ENCODE results near the gene SPIRE2.
"Not testable (repeated sequence)": the region's sequence is repeated elsewhere in the genome, so short reads cannot be mapped to it uniquely, and the experiment has no call there.

SPIRE2 gene

DNA sequence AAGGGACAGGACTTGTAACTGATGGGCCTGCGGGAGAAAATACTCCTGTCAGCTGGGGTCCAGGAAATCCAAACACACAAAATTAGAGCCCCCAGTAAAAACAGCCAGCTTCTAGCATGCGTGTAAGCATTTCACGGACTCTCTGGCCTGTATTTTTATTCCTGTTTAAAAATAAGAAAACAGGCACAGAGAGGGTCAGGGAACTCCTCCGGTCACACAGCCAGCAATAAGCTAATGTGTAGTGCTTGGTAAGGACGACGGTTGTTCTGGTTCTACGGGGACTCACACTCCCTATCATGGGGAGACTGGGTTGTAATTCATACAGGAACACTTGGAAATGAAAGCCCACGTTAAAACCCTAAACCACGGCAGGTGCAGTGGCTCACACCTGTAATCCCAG, 43.6 kb downstream of the SPIRE2 start:
- DNase-seq: no peak

DNA sequence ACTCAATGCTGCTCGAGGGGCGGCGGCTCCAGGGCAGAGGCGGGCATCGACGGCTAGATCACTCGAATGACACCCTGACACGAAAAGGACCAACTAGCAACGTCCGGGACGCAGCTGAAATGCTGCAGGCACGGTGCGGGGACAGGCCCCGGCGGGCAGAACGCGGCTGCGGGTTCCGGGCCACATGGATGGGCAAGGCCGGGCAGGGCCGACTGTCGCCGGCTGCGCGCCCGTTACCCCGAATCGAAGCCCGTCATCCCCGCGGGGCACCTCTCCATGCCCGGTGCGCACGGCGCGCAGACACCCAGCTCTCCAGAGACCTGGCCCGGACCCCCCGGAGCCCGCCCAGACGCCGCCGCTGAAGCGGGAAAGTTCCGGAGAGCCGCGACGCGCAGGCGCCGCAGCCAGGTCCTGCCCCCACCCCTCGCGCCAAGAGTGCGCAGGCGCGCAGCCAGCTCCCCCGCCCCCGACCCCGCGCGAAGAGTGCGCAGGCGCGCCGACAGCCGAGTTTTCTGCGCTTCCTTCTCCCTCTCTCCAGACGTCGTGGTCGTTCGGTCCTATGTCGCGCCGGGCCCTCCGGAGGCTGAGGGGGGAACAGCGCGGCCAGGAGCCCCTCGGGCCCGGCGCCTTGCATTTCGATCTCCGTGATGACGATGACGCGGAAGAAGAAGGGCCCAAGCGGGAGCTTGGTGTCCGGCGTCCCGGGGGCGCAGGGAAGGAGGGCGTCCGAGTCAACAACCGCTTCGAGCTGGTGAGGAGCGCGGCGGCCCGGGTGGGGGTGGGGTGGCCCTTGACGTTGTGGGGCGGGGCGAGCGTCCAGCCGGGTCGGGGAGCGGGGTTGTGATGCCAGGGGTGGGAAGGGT, 45.1 kb downstream of the SPIRE2 start, which contains the start of gene TCF25:
Gene TCF25, plus strand, starts transcription at position 484 of the 863 bp plus-strand sequence. Its CDS starts 76 bp downstream, at position 560.
- DNase-seq: peak; percentile 86

DNA sequence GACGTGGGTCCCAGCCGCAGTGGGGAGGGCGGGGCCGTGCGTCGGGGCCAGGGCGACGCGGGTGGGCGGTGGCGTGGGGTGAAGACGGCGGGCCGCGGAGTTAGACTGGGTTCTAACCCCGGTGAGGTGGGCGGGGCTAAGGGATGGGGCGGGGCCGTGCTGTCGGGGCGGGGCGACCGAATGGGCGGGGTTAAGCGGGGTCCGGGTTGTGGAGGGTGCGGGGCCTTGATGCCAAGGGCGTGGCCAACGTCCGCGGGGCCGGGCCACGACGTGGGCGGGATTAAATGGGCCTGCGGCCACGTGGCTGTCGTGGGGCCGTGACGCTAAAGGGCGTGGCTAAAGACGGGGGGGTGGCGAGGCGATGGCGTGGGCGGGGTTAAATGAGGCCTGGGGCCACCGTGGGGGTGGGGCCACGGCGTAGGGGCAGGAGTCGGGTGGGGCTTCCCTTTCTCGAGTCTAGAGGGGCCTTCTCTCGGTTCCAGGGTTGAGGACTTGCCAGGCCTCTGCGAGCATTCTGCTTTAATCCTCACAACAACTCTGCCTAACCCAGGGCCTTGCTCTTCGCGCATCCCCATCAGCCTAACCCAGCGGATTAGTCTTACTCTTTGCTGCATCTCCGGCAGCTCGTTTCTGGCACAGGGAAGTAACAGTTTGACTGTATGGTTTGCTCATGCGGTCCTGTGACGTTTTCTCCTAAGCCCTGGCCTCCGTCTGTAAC, 45.9 kb downstream of the SPIRE2 start:
- DNase-seq: peak; percentile 96

GRCh38 chr16:89879123-89879522, 50.8 kb downstream of the SPIRE2 start:
- DNase-seq: not testable (repeated sequence)

DNA sequence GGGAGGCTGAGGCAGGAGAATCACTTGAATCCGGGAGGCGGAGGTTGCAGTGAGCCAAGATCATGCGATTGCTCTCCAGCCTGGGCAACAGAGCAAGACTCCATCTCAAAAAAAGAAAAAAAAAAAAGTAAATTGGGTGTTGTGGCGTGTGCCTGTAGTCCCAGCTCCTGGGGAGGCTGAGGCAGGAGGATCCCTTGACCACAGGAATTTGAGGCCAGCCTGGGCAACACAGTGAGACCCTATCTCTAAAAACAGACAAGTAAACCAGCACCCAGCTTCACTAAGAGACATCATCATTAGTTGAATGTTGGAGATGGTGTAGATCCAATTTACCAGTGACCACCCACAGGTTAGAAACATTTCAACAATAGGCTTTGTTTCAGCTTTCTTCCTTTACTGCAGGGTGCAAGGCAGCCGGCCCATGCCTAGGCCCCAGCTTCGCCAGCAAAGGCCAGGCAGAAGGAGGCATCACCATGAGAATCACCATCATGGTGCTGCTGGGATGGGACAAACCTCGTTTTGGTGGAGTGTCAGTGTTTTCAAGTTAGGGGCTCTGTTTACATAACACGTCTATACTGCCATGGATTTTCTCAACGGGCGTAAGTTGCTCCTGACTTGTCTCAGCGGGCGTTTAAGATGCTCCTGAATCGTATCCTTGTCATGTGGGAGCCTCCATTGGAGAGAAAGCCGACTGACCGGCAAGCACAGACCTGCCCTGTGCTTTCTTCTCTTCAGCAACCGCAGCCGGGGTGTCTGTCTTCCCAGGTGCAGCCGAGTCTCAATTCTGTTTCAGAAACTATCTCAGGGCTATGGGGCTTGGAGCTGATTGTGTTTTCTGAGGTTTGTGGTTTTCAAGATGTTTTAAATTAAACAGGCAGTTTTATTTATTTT, 52.4 kb downstream of the SPIRE2 start:
- DNase-seq: no peak

- DNase-seq: no peak
Measured at GRCh38 chr16:89881368-89881730, 53.1 kb downstream of the SPIRE2 start.

DNA sequence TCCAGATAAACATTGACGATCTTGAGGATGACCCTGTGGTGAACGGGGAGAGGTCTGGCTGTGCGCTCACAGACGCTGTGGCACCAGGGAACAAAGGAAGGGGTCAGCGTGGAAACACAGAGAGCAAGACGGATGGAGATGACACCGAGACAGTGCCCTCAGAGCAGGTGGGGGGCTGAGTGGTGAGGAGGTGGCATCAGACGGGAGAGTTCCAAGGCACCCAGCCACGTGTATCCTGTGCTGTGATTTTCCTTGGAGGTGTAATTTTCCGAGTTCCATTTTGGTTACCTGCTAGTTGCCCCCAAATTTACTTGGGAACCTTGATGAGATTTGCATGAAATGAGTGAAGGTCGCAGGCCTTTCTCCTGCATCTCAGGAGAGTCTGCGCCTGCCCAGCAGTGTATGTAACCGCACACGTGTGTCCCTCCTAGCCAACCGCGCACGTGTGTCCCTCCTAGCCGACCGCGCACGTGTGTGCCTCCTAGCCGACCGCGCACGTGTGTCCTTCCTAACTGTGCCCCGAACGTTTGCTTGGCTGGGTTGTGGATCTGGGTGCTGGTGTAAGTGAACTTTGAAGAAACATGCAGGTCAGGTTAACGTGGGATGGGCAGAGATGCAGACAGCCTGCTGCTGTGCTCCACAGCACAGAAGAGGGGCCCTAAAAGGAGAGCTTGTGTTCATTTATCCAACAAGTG, 55.2 kb downstream of the SPIRE2 start:
- DNase-seq: no peak

GRCh38 chr16:89884041-89884421, 55.8 kb downstream of the SPIRE2 start:
- no peak for DNase-seq

DNA sequence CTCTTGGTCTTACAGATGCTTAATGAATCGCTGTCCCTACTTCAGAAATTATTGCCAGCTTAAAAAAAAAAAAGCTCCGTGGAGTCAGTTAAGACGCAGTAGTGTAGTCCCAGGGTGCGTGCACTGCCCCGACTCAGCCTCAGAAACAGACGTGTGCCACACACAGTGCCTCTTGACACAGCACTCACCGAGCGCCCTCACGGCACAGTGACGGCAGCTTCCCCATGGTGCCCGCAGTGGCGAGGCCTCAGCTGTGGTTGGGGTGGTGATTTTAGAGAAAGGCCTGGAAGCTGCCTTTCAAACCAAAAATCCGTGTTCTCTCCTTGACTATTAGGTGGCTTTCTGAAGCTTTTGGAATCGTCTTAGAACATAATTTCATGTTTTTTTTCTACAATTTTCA, 59.0 kb downstream of the SPIRE2 start:
- DNase-seq: no peak

DNA sequence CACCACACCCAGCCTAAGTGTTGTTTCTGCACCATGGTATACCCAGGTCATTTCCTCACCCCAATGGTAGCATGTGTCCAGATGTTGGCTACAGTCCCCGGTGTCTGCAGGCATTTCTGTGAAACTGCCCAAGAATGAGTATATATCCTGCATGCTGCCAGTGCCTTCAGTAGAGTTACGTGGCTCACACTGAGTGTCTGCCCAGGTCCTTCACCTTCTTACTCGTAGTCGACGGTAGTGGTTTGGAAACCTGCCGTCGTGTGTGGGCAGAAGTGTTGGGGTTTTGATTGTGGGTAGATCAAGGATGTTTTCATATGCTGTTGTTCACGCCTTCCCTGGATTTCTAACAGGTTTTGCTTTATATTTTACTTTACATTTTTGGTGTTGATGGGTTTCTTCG, 61.9 kb downstream of the SPIRE2 start:
- DNase-seq: no peak

DNA sequence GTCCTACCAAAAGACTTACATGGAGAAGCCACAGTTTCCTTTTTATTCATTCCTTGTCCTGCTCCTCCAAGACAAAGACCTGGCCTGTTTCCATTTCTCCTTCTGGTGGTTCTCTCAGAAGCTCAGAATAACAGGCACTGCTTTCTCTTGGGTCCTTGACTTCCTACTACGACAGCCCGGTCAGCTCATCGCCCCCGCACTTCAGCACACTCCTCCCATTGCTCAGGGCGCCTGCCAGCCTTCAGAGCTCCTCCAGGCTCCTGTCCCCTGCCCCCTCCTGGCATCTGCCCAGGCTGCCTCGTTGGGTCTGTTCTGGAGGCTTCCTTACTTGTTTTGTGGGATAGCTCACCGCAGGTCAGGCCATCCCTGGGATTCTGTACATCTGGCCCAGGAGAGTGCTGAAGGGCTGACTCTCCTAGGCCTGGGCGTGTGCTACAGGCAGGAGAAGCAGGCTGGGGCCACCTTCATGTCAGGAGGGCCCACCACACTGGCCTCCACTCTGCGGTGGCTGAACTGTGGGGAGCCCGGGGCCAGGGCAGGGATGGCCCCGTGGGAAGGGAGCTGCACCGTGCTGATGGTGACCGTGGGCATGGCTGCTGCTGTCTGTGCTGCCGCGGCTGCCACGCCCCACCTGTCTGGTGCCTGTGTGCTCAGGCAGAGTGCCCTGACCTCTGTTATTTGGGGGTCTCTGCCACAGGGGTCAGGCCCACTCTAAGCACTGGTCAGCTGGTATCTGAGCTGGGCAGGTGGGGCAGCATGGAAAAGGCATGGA, 62.8 kb downstream of the SPIRE2 start:
- no peak for DNase-seq

DNA sequence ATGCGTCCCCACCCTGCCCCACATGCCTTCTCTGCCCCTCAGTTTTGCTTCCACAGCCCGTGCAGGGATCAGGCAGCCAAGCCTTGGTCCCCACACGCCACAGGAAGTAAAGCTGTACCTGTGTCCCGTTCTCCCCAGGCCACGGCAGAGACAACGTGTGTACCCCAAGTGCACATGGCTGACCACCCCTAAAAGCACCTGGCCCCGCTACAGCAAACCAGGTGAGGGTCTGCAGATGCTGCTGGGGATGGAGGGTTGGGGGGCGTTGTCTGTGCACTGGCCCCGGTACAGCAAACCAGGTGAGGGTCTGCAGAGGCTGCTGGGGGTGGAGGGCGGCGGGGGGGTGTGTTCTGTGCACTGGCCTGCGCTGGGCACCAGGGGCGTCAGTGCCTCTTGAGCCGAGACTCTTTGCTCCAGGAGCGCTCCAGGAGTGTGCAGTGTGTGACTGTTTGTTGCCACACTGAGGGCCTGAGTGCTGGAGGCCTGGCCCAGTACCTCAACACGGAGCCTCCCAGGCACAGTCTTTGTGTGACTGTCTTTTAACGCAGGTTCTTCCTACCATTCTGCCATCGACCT, 63.9 kb downstream of the SPIRE2 start:
- no peak for DNase-seq

DNA sequence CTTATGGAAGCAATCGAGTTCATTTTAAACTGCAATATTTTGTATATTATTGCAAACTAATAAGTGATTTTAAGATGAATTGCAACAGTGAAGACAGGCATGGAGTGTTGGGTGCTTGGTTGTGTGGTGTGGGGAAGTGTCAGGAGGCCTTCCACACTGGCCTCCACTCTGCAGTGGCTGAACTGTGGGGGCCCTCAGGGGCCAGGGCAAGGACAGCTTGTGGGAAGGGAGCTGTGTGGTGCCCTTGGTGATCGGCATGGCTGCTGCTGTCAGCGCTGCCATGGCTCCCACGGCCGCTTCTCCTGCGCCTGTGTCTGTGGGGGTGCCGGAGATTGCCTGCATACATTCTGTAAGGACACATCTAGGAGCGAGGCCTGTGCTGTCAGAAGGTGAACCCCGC, 64.4 kb downstream of the SPIRE2 start:
- DNase-seq: no peak

GRCh38 chr16:89893642-89894548, 65.6 kb downstream of the SPIRE2 start:
- no peak for DNase-seq

GRCh38 chr16:89895482-89896250, 67.4 kb downstream of the SPIRE2 start:
- no peak for DNase-seq

DNA sequence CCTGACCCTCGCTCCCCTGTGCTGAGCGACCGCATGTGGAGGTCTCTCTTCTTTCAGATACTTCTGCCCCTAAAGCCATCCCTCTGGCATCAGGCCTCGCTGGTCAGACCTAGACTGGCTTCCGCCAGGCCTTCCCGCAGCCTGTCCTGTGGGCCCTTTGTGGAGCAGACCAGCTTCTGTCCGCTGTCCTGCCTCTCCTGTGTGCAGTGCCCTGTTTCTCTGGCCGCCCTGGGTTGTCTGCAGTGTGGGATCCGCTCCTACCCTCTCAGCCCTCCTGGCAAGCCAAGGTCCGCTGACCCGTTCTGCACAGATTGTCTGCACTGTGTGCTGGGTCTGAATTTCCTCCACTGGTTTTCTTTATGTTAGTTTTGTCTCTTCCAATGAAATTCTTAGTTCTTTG, 68.9 kb downstream of the SPIRE2 start:
- DNase-seq: no peak

DNA sequence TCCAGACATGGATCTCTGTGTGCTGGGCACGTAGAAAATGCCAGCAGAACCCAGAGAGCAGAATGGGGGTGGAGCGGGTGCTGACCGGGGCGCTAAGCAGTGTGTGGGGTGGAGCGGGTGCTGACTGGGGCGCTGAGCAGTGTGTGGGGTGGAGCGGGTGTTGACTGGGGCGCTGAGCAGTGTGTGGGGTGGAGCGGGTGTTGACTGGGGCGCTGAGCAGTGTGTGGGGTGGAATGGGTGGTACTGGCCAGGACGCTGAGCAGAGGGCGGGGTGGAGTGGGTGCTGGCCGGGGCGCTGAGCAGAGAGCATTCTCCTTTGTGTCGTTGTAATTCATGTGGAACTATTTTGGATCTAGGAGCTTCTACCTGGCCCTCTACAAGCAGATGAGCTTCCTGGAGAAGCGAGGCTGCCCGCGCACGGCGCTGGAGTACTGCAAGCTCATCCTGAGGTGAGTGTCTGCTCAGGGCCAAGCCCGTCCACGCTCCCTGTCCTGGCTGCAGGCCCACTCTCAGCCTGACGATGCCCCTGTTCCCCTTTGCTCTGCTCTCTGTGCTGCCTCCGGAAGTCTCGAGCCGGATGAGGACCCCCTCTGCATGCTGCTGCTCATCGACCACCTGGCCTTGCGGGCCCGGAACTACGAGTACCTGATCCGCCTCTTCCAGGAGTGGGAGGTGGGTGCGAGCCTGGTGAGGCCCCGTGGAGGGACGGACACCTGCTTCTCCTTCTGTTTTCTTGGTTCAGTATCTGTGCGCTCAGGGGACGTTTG, 70.1 kb downstream of the SPIRE2 start:
- DNase-seq: no peak

DNA sequence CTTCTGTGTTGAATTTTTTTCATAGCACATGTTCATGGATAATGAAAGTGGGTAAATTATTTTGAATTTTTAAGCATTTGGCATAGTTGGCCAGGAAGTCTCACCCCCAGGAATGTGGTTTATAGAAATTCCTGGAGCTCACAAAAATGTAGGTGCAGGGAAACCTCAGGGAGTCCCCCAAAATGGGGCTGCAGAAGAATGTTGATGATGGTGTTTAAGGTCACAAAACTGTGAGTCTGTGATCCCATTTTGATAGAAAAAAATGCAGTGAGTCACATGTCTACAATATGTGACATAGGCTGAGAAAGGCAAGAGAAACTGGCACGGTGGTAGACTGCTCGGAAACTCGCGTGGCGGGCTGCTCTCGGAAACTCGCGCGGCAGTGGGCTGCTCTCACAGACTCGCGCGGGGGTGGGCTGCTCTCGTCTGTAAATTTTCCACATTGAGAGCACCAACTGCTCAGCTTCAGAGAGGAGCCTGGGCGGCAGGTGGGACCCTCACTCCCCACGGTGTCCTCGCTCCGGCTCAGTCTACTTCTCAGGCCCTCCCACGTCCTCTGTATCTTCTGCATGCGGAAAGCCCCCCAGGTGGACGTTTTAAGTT, 71.7 kb downstream of the SPIRE2 start:
- no peak for DNase-seq

Data from CD4-positive, alpha-beta T cell treated with Interleukin-21 for 1 hour (primary cell).